HG02763 (cell line): ENCODE results near the gene FAF2.

Experiments used
- ATAC-seq: cut with Tn5 transposase; IDR thresholded peaks from one replicate; pipeline ENCODE4 v1.9.1; 2021; ENCODE audit warnings: mild to moderate bottlenecking, moderate library complexity; ENCODE audit not compliant: unreplicated experiment

FAF2 gene

DNA sequence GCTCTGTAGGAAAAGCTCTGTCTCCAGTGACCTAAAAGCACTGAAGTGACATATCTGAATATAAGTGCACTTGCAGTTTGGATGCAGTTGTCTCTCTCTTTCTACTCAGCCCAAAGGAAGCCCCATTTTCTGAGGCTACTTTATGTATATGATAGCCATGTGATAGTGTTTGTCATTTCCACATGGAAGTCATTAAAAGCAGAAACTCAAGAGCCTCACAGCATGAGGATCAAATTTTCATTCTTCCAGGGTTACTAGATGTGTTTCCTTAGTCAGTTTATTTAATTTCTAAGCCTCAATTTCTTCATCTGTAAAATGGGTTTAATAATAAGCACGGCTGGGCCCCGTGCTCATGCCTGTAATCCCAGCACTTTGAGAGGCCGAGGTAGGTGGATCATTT lies 52.3 kb downstream of the FAF2 start:
- ATAC-seq: no peak

DNA sequence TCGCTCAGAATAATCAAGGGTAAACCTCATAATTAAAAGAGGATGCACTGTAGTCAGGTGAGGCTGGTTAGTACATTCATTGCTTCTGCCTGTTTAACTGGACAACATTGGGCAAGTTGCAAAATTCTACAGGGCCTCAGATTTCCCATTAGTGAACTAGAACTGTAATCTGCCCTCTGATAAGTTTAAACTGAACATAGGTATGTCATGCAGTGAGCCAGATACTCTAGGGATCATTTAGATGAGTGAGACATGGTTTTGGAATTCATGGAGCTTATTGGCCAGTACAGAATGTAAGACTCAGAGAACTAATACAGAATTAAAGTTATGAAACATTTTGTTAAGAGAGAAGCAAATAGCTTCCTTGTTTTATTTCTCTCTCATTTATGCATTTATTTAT lies 53.1 kb downstream of the FAF2 start:
- no peak for ATAC-seq

DNA sequence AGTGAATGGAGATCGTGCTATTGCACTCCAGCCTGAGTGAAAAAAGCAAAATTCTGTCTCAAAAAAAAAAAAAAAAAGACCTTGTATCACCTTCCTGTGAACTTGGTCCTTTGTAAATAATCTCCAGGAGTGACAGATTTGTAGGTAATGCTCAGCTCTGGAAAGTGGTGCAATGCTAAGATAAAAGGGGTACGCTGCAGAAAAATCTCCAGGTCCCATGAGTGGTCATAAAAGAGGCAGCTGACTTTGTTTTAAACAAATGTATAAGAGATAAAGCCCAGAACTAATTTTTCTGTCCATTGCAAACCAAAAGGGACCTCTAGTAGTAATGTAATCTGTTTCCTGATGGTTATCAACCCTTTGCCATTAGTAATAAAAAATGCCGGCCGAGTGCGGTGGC lies 55.3 kb downstream of the FAF2 start:
- ATAC-seq: no peak

DNA sequence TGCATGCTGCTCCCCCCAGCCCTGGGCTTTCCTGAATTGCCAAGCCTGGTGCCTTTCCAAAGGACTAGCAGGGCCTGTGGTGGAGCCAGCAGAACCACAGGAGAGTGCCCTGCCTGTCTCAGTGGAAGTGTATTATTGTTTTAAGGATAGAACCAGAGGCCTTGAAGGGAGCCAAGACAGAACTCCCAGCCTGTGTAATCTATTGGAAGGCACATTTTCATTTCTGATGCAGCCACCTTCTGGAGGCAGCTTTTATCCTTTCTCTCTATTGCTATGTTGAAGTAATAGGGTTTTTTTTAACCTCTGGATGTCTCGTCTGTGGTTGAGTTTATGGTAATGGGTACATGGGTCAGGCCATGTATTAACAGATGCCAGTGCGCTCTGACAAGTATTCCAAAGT lies 59.7 kb downstream of the FAF2 start:
- ATAC-seq: no peak

DNA sequence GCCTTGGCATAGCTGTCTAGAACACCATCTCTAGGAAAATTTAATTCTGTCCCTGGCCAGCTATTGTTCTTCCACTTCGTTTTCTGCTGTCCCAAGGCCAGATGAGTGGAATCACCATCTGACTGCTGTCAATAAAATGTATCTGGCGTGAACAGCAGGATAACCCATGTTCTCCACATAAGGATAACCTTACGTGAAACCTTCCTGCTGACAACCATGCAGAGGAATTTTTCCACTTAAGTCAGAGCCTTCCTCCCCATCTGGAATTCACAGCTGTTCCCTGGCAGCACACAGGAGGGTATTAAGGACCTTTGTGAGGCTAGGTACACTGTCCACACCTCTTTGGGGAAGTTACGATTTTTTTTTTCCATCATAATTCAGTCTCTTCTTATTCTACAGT lies 60.4 kb downstream of the FAF2 start:
- no peak for ATAC-seq

DNA sequence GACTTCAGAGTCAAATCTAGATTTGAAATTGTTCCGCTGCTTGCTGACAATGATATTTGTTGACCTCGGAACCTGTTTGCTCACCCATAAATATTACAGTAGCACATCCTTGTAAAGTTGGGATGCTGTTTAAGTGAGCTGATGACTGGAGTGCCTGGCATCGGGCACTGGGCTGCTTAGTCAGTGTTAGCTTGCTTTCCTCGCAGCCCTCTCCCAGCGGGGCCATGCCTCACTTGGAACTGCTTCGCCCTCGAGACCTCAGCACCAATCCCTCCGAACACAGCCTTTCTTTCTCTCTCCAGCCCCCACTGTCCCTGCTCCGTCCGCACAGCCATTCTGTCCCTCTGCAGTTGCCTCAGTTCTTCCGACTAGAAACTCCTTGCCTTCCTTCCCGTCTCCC lies 65.6 kb downstream of the FAF2 start:
- no peak for ATAC-seq

DNA sequence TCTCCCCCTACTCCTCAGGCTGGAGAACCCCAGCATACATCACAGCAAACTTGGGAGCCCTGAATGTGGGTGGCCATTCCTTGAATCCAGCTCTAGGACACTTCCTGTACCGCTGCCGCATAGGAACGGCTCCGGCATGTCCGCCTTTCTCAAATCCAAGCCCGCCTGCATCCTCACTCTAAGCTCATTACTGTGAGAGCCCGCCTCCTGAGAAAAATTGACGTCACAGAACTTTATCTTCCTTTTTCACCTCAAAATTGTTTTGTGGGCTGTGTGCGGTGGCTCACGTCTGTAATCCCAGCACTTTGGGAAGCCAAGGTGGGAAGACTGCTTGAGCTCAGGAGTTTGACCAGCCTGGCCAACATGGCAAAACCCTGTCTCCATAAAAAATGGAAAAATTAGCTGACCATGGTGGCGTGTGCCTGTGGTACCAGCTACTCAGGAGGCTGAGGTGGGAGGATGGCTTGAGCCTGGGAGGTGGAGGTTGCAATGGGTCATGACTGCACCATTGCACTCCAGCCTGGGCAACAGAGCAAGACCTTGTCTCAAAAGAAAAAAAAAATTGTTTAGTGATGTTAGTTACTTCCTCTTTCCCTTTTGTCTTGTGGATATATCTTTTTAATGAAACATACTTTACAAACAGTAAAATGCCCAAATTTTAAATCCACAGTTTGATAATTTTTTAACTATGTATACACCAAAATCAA lies 66.2 kb downstream of the FAF2 start:
- ATAC-seq: no peak

DNA sequence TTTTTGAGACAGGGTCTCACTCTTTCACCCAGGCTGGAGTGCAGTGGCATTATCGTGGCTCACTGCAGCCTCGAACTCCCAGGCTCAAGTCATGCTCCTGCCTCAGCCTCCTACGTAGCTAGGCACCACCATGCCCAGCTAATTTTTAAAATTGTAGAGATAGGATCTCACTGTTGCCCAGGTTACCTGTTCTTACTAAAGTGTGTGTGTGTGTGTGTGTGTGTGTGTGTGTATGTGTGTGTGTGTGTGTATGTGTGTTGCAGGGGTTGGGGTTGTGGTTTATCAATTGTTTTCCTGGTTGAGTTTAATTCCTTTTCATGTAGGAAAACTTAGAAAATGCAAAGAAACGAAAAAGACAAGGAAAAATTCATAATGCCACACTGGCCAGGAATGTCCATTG lies 67.2 kb downstream of the FAF2 start:
- ATAC-seq: no peak

DNA sequence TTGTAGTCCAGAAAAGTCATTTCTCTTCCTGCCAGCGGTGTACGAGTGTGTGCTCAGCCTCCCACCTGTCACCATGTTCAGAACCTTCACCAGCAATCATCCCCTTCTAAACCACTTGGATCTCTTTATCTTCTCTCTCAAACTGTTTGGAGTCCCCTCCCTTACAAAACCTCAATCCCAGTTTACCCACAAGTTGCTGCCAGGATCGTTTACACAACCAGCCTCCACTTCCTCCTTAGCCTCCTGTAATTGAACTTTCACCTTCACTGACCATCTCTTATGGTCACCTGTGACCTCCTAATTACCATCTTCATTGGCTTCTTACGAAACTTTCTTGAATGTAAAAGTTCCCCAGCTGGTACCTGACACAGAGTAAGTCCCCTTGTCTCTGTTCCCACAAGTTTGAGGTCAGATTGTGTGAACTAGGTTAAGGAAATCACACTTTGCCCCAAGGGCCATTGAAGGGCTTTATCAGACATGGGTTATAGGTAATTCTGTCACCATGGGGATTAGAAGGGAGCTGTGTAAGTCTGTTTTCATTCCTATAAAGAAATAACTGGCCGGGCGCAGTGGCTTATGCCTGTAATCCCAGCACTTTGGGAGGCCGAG lies 69.0 kb downstream of the FAF2 start:
- ATAC-seq: no peak

DNA sequence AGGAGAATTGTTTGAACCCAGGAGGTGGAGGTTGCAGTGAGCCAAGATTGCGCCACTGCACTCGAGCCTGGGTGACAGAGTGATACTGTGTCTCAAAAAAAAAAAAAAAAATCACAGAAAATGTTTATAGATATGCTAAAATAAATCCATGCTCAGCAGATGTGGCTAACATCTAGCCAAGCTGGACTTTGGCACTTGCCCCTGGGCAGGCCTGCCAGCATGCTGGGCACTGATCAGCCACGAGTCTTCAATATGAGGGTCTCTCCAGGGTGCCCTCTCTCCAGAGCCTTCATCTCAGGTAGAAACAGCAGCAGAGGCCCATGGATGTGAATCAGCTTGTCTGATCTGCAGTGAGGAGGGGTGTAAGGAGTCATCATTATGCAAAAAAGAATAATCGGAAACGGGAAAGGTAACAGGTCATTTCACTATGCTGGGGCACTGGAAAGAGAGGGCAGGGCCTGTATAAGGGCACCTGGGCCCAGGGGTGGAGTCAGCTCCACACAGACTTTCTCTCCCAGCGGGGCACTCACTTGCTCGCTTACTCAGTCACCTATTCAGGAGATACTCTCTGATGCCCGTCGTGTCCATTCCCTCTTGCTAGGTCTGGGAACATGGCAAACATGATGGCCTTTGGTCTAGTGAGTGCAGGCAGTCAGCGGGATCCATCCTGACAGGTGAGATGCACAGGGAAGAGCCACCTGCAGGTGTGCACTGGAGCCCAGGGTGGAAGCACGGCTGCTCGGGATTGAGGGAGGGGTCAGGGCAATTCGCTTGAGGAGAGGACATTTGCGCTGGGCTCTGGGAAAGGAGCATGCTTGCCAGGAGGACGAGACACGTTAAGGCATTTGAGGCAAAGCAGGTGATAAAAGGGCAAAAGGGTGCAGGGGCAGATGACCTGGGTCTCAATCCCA lies 71.9 kb downstream of the FAF2 start:
- no peak for ATAC-seq

DNA sequence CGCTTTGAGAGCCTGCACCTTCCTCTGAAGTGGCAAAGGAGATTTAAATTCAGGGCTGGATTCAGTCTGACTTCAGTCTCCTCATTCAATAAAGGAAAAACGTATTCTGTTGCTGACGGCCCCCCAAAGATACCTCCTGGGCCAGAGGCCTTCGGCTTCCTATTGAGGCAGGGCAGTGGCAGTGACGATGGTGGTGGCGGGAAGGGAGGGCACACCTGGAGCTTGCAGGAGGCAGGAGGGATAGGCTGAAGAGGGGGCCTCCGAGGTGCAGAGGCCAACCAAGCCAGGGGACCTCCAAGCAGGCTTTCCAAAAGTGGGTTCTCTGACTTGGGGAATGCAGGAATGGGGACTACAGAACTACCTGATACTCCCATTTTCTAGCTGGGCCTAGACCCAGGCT lies 73.1 kb downstream of the FAF2 start:
- no peak for ATAC-seq

DNA sequence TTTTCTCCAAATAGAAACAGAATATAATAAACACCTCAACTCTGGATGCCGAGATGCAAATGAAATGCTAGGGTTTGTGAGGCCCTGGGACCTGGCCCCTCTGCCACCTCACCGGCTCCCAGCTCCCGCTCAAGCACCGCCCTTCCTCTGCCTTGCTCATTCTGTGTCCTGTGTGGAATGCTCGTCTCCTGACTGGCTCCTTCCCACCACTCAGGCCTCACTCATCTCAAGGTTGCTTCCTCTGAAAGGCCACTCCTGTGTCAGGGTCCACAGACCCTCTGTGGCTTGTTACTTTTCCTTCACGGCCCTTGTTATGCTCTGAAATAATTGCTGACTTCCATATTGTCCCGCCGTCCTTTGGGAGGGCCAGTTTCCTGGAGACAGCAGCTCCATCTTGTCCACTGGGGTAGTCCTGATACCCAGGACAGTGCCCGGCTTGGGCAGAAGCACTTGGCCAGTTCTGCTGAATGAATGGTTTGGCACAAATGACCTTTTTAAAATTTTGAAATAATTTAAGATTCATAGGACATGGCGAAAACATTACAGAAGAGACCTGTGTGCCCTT lies 73.6 kb downstream of the FAF2 start:
- no peak for ATAC-seq

DNA sequence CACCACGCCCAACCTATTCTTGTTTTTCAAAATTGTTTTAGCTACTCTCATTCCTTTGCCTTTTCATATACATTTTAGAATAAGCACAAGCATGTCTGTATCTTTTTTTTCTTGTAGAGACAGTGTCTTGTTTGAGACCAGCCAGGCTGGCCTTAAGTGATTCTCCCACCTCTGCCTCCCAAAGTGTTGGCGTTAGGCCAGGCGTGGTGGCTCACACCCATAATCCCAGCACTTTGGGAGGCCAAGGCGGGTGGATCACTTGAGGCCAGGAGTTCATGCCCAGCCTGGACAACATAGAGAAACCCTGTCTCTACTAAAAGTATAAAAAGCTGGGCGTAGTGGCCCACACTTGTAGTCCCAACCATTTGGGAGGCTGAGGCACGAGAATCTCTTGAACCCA lies 76.0 kb downstream of the FAF2 start:
- ATAC-seq: no peak

DNA sequence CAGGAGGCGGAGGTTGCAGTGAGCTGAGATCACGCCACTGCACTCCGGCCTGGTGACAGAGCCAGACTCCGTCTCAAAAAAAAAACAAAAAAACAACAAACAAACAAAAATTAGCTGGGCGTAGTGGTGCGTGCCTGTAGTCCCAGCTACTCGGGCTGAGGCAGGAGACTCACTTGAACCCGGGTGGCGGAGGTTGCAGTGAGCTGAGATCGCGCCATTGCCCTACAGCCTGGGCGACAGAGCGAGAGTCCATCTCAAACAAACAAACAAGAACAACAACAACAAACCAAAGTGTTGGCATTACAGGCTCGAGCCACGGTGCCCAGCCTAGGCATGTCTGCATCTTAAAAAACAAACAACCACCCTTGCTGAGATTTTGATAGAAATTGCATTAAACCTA lies 76.8 kb downstream of the FAF2 start:
- no peak for ATAC-seq

DNA sequence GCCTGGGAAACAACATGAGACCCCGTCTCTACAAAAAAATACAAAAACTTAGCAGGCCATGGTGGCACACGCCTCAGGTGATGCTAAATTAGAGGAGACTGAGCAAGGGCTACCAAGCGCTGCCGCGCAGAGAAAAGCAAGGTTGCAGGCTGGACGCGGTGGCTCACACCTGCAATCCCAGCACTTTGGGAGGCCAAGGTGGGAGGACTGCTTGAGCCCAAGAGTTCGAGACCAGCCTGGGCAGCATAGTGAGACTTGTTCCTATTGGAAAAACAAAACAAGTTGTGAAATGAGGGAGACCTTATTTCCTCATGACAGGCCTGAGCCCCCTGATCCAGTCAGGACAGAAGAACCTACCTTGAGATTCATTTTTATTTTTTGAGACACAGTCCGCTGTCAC lies 77.5 kb downstream of the FAF2 start:
- ATAC-seq: no peak

DNA sequence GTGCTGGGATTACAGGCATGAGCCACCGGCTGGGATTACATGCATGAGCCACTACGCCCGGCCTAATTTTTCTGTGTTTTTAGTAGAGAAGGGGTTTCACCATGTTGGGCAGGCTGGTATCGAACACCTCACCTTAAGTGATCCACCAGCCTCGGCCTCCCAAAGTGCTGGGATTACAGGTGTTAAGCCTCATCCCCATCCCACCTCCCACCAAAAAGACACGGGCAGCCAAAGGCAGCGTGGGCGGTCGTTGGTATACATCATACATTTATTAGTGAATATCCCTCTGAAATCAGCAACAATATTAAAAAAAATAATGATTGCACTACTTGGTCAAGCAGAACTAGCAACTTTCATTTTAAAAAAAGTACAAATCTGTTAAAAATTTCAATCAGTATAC lies 78.3 kb downstream of the FAF2 start:
- ATAC-seq: no peak

DNA sequence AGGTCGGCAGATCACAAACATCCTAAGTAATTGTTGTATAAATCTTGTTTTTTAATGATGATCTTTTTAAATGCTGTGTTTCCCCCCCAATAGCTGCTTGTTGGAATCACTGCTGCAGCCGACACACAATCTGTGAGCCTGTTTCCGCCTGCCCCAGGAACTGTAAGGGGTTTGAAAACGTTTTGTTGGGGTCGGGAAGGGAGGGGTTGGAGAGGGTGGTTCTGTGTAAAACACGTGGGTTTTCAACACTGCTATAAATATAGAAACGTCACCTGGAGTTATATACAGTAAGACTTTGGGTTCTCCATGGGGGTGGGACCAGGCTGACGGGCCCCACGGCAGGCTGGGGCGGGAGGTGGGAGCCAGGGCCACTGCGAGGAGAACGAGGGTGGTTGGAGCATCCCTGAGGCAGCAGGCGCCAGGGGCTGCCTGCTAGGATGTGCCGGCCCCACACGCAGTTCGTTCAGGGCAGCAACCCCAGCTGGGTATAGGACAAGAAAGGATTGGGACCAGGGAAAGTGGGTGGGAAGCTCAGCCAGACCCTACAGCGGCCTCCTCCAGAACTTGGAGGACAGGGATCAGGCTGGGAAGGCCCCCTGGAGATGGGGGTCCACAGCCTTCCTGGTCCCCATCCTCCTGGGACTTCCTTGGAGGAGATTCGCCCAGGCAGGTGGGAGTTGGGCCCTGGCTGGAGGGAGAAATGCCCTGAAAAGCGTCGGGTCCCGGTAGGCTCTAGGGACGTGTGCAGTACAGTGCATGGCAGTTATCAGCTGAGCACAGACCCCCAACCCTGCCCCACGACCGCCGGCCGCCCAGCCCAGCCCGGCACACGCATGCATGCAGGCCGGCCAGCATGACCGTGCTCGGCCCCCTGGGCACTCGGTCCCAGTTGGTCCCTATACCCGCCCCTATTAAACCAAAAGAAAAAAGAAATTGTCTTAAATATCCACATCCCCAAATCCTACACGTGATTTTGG lies 79.3 kb downstream of the FAF2 start:
- no peak for ATAC-seq

DNA sequence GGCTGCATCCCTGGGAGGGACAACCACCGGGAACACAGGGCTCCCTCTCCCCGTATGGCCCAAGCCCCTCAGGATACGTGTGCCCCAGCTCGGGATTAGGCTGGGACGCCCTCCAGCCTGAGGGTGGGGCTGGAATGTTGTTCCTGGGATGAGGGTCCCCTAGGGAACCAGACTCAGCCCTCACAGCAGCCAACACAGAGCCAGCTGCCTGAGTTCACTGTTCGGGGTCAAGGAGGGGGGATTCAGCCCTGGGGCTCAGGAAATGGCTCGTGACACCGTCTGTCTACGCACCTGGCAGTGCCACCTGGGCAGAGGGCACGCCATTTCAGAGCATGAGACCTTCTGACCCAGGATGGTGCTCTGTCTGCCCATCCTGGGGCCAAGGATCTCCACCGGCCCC lies 80.1 kb downstream of the FAF2 start:
- no peak for ATAC-seq

DNA sequence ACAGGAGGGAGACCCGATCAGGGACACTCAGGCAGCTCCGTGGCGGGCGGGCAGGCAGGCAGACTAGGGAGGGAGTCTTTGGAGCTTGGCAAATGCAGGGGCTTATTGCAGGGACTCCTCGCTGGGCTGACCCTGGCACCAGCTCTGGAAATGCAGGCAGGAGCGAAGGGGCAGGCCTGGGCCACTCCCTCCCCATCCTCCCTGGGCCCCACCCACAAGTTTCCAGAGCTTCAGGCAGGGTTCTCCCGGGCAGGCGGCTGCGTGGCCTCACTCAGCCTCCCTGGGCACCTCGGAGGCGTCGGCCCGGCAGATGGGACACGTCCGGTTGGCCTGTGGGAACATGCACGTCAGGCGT lies 80.6 kb downstream of the FAF2 start:
- ATAC-seq: no peak

DNA sequence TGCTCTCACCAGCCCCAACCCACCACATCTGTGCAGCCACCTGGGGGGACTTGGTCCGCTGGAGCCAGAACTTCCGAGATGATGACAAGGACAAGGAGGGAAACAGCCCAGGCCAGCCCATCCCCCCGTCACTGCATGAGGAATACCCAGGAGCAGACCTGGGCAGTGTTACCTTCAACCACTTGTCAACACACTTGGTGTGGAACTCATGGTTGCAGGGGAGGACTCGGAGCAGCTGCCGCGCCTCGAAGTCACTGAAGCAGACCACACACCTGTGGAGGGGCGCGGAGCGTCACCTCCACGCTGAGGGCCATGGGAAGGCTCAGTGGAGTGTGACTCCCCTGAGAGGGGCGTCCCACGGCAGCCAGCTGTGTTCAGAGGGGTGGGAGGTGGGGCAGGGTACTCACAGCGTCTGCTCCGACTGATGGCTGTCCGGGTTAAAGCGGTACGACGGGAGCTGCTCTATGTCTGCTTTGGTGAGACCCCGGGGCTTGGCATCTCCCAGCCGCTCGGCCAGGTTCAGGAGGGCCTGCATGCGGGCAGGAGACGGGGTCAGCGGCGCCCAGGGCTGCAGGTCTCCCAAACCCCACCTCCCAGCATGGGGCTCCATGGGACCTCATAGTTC lies 81.0 kb downstream of the FAF2 start:
- ATAC-seq: no peak
